Measurements from ENCODE around the gene THOC6. TPM values are rescaled to one million over a fixed set of nuclear protein-coding genes. Genes with fewer than 3 reads are reported as not detected.

Gene THOC6
- total RNA-seq, 1 donor, result 45.0 TPM

GRCh38 chr16:2991566-2992261, 32.1 kb upstream of the THOC6 start:
- DNase-seq (ENCODE audit: low read depth in 2 of 3, low spot score in 2 of 3), result no peak

DNA sequence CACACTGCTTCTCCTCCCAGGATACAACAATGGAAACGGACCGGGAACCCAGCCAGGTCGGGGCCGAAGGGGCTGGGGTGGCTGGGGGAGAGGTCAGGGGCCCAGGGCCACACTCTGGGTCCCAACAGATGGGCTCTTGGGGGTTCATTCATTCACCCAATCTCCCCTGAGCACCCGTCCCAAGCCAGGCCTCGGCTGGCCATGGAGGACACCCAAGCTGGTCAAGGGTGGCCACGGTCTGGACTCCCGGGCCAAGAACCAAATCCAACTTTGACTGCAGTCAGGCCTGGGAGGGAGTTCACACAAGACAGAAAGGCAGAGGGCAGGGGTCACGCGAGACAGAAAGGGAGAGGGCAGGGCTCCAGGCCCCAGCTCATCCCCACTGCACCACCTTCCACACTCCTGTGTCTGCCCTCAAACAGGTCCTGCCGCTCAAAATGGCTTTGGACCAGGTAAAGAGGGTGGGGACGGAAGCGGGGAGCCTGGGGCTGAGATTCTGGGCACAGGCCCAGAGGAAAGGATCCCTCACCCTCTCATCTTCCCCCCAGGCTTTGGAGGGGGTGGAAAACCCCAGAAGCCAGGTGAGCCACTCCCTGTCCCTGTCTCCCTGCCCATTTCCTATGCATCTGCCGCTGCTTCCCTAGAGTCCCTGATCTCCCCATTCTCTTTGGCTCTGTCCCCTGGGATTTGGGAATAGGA, 31.3 kb upstream of the THOC6 start:
- no peak for DNase-seq (ENCODE audit: low read depth in 2 of 3, low spot score in 2 of 3)

DNA sequence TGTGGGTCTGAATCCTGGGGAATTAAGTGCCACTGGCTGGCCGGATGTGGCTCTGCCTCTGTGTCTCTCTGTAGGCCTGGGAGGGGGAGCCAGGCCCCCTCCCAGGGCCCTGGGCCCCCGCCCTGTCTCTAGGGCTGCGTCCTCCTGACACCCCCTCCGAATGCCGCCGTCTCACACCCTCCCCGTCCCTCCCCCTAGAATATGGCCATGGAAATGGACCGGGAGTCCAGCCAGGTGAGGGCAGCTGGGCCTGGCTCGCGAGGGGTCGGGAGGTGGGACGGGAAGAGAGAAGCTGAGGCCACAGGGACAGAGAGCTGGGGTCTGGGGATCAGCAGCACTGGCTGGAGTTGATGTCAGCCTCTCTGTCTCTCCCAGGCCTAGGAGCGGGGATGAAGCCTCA, 27.5 kb upstream of the THOC6 start:
- no peak for DNase-seq (ENCODE audit: low read depth in 2 of 3, low spot score in 2 of 3)

- no peak for DNase-seq (ENCODE audit: low read depth in 2 of 3, low spot score in 2 of 3)
Measured at GRCh38 chr16:2999929-3000328, 23.9 kb upstream of the THOC6 start.

- DNase-seq (ENCODE audit: low read depth in 2 of 3, low spot score in 2 of 3), result no peak
Measured at GRCh38 chr16:3000540-3000939, 23.3 kb upstream of the THOC6 start.

- no peak for DNase-seq (ENCODE audit: low read depth in 2 of 3, low spot score in 2 of 3)
Measured at GRCh38 chr16:3001316-3001715, 22.5 kb upstream of the THOC6 start.

- peak; percentile 80 to 100 (median 99) for DNase-seq (ENCODE audit: low read depth in 2 of 3, low spot score in 2 of 3)
Measured at GRCh38 chr16:3003582-3004270, 20.1 kb upstream of the THOC6 start.

GRCh38 chr16:3004319-3004718, 19.5 kb upstream of the THOC6 start:
- peak in 1 of 3 donors; percentile 41 for DNase-seq (ENCODE audit: low read depth in 2 of 3, low spot score in 2 of 3)

GRCh38 chr16:3004781-3005284, 19.0 kb upstream of the THOC6 start:
- DNase-seq (ENCODE audit: low read depth in 2 of 3, low spot score in 2 of 3), result peak in 1 of 3 donors; percentile 27

- DNase-seq (ENCODE audit: low read depth in 2 of 3, low spot score in 2 of 3), result peak in 1 of 3 donors; percentile 47
Measured at GRCh38 chr16:3007059-3007956, 16.5 kb upstream of the THOC6 start.

DNA sequence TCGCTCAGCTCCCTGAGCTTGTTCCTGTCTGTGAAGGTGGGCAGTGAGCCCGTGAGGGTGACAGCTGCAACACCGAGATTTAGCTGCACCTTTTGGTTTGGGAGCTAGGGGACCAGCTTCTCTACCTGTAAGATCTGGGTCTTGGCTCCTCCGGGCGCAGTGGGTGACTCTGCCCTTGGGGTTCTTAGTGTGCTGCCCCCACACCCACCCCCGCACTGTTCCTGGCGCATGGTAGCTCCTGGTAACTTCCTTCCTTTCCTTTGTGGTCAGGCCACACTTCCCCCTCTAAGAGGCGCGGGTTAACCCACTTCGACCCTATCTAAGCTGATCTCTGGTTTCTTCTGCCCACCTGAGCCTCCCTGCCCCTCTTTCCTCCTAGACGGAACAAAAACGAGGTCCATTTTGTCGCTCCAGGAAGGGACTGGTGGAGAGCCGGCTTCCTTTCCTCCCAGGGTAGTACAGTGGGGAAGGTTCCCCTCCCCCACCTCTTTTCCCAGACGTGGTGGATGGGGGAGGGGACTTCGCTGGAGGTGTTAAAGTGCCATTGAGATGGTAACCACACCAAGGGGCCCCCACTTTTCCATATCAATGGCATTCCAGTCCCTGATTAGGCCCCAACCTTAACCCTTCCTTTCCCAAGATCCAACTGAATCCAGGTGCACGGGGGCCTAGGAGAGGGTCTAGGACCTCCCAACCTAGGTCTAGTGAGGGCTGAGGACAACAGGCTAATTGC, 15.7 kb upstream of the THOC6 start:
- DNase-seq (ENCODE audit: low read depth in 2 of 3, low spot score in 2 of 3), result peak in 2 of 3 donors; percentile 57 to 64

DNA sequence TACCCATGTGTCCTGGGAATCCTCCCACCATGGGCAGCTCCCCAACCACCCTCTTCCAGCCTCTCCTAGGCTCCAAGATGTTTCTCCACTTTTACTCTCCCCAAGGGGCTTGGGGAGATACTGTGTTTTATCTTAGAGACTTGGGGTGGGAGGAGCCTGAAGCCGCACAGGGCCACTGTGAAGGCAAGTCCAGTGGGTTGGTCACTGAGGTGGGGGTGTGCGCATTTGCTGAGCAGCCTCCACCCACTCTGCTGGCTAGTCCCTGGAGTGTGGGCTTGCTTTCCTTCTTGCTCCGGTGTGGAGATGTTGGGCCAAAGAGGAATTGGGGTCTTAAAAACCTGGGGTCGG, 15.2 kb upstream of the THOC6 start:
- DNase-seq (ENCODE audit: low read depth in 2 of 3, low spot score in 2 of 3), result no peak

DNA sequence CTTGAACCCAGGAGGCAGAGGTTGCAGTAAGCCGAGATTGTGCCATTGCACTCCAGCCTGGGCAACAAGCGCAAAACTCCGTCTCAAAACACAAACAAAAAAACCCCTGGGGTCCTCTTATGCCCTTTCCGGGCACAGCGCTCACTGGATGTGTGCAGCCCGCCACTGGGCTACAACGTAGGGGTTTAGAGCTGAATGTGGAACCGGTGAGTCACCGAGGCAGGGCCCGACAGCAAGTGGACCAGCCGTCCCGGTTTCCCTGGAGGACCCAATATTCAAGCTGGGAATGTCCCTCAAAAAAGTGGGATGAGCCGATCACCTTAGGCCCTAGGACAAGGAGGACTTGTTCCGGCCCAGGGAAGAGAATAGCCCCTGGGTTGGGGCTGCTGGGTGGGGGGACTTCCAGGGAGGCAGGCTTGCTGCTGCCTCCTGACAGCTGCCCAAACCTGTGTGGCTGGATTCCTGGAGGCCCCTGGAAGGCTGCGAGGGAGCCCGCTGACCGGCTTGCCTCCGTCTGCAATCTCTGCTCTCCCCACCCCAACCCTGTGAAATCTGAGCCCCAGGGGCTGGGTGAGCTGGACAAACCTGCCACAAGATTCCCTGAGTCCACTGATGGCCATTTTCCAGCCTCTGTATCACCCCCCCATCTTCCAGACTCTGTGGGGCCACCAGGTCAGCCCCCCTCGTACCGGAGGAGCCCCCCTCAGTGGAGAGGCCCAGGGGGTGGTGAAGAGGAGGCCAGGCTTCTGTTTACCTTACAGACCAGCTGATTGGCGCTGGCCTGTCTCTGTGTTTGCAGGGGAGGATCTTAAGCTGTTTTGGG, 14.1 kb upstream of the THOC6 start:
- no peak for DNase-seq (ENCODE audit: low read depth in 2 of 3, low spot score in 2 of 3)

- no peak for DNase-seq (ENCODE audit: low read depth in 2 of 3, low spot score in 2 of 3)
Measured at GRCh38 chr16:3010510-3010909, 13.3 kb upstream of the THOC6 start.

DNA sequence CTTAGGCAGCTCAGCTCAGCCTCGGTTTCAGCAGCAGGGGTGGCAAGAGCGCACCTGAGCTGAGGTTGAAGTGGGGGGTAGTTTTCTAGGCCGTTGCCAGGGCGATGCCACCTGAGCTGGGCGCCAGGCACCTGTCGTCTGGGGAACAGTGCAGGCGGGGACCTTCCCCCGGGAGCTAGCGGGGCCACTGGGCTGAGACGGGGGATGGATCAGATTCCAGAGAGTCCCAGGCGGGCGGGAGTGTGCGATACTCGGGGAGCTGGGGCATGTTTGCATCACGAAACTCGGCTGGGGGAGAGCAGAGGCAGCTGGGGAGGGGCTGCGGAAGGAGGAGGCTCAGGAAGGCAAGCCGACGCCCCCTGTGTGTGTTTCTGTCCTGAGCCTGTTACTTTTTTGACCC, 11.6 kb upstream of the THOC6 start:
- DNase-seq (ENCODE audit: low read depth in 2 of 3, low spot score in 2 of 3), result no peak

DNA sequence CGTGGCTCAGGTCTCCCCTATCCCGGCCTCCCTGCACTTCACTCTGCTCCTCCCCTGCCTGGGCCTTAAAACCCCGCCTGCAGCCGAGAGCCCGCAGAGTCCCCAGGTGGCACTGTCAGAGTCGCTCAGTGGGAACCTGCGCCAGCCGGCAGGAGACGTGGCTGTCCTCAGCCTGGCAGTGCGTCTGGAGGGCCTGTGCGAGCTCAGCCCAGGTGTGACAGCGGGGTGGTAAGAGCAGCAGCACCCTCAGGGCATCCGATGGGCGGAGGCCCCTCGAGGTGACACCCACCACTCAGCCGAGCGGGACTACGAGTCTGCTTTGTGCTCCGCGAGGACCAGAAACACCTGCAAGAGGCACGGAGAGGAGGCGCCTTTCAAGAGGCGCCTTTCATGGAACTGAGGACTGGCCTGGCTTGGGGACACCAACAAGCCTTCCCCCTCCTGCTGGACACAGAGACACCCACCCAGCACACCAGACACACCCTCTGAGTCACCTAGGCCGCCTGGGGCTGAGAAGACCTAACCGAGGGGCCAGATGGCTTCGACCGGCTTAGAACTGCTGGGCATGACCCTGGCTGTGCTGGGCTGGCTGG, 10.9 kb upstream of the THOC6 start, which contains the start of gene CLDN9:
CLDN9 (plus strand) TSS at position 96 of the 593 bp plus-strand sequence; CDS start at position 536, 440 bp downstream.
- no peak for DNase-seq (ENCODE audit: low read depth in 2 of 3, low spot score in 2 of 3)

GRCh38 chr16:3013491-3013951, 10.3 kb upstream of the THOC6 start:
- DNase-seq (ENCODE audit: low read depth in 2 of 3, low spot score in 2 of 3), result no peak

DNA sequence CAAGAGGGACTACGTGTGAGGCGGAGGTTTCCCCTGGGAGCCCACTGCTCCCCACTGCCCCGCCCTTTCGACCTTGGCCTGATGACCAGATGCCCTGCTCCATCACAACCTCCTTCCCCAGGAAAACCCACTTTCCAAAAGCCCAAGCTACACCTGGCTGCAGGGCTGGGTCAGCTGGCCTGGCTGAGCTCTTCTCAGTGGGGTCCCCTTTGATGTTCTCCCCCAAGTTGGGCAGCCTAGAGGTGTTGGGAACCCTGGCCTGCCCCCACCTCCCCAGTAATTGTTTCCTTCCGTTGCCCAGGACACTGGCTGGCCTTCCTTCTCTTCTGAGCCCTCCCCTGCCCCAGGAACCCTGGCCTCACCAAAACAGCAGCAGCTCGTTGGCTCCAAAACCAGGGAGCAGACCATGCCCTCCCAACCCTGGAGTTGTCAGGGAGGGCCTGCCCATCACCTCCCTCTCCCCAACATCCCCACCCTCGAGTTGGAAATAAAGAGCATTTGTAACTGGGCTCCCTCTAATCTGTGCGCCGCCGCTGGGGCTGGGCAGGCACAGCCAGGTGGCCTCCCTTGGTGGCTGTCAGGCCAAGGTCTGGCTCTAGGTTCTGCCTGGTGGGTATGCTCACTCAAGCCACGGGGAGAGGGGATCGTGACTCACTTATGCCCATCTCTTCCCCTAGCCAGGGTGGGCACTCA, 9.7 kb upstream of the THOC6 start:
- DNase-seq (ENCODE audit: low read depth in 2 of 3, low spot score in 2 of 3), result no peak

Measured in hematopoietic multipotent progenitor cell (in vitro differentiated cells).